Caco-2 (cell line): ENCODE measurements around the gene LRRC59. TPM values are rescaled to one million over a fixed set of nuclear protein-coding genes. Genes with fewer than 3 reads are reported as not detected.
"Not testable (repeated sequence)": the region's sequence is repeated elsewhere in the genome, so short reads cannot be mapped to it uniquely, and the experiment has no call there.

ENCODE experiments used
- BruUV-seq: library from RNA; stranded (reverse); fragments of 400-500 nt; replicated peaks from 2 replicates; lab custom pipeline; 2021; lab: Mats Ljungman, UMichigan
- CTCF ChIA-PET: fragments of 300-600 bp; sonication (Branson Sonifier 250); formaldehyde crosslinking; loops from one replicate; lab custom pipeline; 2022; ENCODE audit warnings: antibody characterized with exemption; lab: Charles Lee
- POLR2A ChIA-PET: fragments of 300-600 bp; sonication (Branson Sonifier 250); formaldehyde crosslinking; loops from one replicate; lab custom pipeline; 2022; ENCODE audit warnings: antibody characterized with exemption; lab: Charles Lee
- DNase-seq, 2 experiments: peaks; one replicate each; pipeline versions ENCODE4 v3.0.0 to v3.0.0-alpha.2; 2020 to 2022
- H3K27me3 ChIP-seq: replicated peaks from 2 replicates; pipeline ENCODE4 v1.6.0; 2011; ENCODE audit warnings: low read length; ENCODE audit not compliant: control insufficient read depth, insufficient read depth
- H3K36me3 ChIP-seq: 2 replicates; pipeline ENCODE4 v1.5.1; 2011; ENCODE audit warnings: low read length; ENCODE audit not compliant: control insufficient read depth, insufficient read depth
- H3K4me1 ChIP-seq: fragments of 250-450 bp; sonication (Bioruptor Pico); 2 replicates; pipeline ENCODE4 v1.5.1; 2020; ENCODE audit warnings: mild to moderate bottlenecking
- H3K4me3 ChIP-seq: 2 replicates; pipeline ENCODE4 v1.5.1; 2011; ENCODE audit warnings: low read depth, mild to moderate bottlenecking, control low read depth, low read length
- H3K9me3 ChIP-seq: fragments of 250-450 bp; sonication (Bioruptor Pico); 2 replicates; pipeline ENCODE4 v1.5.1; 2020; ENCODE audit warnings: mild to moderate bottlenecking, moderate library complexity
- H3K27ac Mint-ChIP-seq: one replicate; pipeline ENCODE4 v1.8.0; 2022; ENCODE audit warnings: mixed read lengths; ENCODE audit not compliant: unreplicated experiment
- H3K27me3 Mint-ChIP-seq: one replicate; pipeline ENCODE4 v1.8.0; 2022; ENCODE audit warnings: mixed read lengths; ENCODE audit not compliant: insufficient read depth, unreplicated experiment
- H3K36me3 Mint-ChIP-seq: one replicate; pipeline ENCODE4 v1.8.0; 2022; ENCODE audit warnings: mild to moderate bottlenecking, mixed read lengths; ENCODE audit not compliant: insufficient read depth, unreplicated experiment
- H3K4me1 Mint-ChIP-seq: one replicate; pipeline ENCODE4 v1.8.0; 2022; ENCODE audit warnings: low read depth, mixed read lengths; ENCODE audit not compliant: unreplicated experiment
- H3K4me3 Mint-ChIP-seq: one replicate; pipeline ENCODE4 v1.8.0; 2022; ENCODE audit warnings: mild to moderate bottlenecking, moderate library complexity, mixed read lengths; ENCODE audit not compliant: unreplicated experiment
- H3K9me3 Mint-ChIP-seq: one replicate; pipeline ENCODE4 v1.8.0; 2022; ENCODE audit warnings: mixed read lengths; ENCODE audit not compliant: unreplicated experiment
- intact Hi-C: fragments of 100-400 bp; cut with micrococcal nuclease; formaldehyde crosslinking; loops from one replicate; pipeline ENCODE4 v1.10.0; 2022; ENCODE audit not compliant: unreplicated experiment
- total RNA-seq: library from RNA; stranded (reverse); gene quantifications from 2 replicates; pipeline ENCODE4 v1.2.3, GENCODE V29; 2022
- TF ChIP-seq, protein P1 (sequence below), 2 experiments: fragments of 200-600 bp in 1 of 2; IDR thresholded peaks; 1 replicate in 1 of 2; 2 replicates in 1 of 2; pipeline versions ENCODE4 v1.5.1 to v1.8.0; 2011 to 2022; ENCODE audit warnings: antibody characterized with exemption in 1 of 2, control low read depth in 1 of 2, inconsistent platforms in 1 of 2, low read depth in 1 of 2, low read length in 1 of 2, mild to moderate bottlenecking in 1 of 2, moderate library complexity in 1 of 2; ENCODE audit not compliant: insufficient read depth in 1 of 2, severe bottlenecking in 1 of 2, unreplicated experiment in 1 of 2

Gene LRRC59
- total RNA-seq, 1 experiment from 2014 or later: 324 TPM

DNA sequence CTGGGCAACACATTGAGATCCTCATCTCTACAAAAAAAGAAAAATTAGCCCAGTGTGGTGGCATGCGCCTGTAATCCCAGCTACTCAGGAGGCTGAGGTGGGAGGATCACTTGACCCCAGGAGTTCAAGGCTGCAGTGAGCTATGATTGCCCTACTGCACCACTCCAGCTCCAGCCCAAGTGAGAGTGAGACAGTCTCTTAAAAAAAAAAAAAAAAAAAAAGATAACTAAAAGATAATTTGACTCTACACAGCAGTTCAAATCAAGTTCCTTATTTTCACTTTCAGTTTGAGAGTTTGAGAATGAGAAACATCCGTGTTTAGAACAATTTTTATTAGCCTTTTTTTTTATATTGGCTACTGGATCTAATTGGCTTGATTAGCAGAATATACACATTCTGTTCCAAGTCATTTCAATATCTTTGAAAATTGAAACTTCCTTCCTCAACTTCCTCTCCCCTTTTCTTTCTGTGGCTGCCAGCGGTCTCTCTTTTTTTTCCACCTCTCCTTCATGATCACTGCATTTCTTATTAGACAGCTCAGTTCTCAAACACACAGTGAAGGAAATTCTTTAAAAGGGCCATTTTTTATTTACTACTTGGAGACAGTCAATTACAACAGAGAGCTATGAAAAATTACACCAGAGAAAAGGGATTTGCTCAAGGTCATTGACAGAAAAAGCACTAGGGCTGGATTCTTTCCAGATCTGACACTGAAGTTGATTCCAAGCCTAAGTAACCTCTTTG, 24.2 kb upstream of the LRRC59 start:
- Mint-ChIP-seq H3K4me1 (peaks cover 28% of the 10 kb centered on the region), H3K36me3 (no peaks in the 10 kb centered on the region), H3K27me3 (peaks cover 7% of the 10 kb centered on the region), H3K27ac (no peak overlapping the region), H3K4me3 (no peak overlapping the region), H3K9me3 (peaks cover 11% of the 10 kb centered on the region)
- Histone ChIP-seq H3K27me3 (no peaks in the 10 kb centered on the region), H3K36me3 (no peaks in the 10 kb centered on the region), H3K4me1 (peaks cover 24% of the 10 kb centered on the region), H3K9me3 (0 out of 2 replicates have a peak, but pooled peaks cover 6% of the 10 kb centered on the region), H3K4me3 (no peak overlapping the region)
- TF ChIP-seq, protein P1, sequence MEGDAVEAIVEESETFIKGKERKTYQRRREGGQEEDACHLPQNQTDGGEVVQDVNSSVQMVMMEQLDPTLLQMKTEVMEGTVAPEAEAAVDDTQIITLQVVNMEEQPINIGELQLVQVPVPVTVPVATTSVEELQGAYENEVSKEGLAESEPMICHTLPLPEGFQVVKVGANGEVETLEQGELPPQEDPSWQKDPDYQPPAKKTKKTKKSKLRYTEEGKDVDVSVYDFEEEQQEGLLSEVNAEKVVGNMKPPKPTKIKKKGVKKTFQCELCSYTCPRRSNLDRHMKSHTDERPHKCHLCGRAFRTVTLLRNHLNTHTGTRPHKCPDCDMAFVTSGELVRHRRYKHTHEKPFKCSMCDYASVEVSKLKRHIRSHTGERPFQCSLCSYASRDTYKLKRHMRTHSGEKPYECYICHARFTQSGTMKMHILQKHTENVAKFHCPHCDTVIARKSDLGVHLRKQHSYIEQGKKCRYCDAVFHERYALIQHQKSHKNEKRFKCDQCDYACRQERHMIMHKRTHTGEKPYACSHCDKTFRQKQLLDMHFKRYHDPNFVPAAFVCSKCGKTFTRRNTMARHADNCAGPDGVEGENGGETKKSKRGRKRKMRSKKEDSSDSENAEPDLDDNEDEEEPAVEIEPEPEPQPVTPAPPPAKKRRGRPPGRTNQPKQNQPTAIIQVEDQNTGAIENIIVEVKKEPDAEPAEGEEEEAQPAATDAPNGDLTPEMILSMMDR (IDR thresholded peaks at IDR 0.05; ENCODE audit: insufficient read depth in 1 of 2, low read depth in 1 of 2, low read length in 1 of 2, severe bottlenecking in 1 of 2, unreplicated experiment in 1 of 2): no peak
- intact Hi-C loops: no loop called here
- BruUV-seq: no TSS peak
- no peak for DNase-seq
- ChIA-PET CTCF (interaction anchor here (0.6 to 2.7 kb wide), 6 partner anchors 14 to 1791 kb away, joined by 3 to 13 read pairs (median 4); partner anchors contain the start of gene LRRC59), POLR2A (interaction anchor here (0.7 kb wide), 1 partner anchor 11 kb away, joined by 3 read pairs; no protein-coding TSS in a partner anchor)

DNA sequence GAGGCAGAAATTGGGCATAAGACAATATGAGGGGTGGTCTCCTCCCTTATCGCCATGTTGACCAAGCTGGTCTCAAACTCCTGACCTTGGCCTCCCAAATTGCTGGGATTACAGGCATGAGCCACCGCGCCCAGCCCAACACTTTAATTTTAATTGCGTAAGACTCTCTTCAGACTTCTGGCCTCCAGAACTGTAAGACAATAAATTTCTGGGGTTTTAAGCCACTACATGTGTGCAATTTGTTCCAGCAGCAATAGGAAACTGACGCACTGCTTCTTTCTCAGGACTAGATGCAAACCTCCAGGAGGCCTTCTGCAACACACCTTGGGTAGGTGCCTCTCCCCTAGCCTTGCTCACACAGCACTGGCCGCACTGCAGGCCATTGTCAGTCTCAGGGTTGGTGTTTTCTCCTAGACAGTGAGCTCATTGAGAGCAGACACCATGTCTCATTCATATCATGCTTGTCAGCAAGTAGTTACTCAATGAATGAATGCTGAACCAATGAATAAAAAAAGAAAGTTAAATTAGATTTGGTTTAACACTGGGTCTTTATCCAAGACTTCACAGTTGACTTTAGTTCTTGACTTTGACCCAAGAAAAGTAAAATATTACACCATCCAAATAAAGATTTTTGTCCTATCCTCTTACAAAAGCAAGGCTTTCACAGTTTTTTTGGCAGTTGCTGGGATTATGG, 23.2 kb upstream of the LRRC59 start:
- ChIA-PET POLR2A (no interaction called here), CTCF (interaction anchor here (0.6 to 2.7 kb wide), 5 partner anchors 23 to 1792 kb away, joined by 3 to 13 read pairs (median 3); partner anchors contain the start of gene LRRC59)
- Mint-ChIP-seq H3K36me3 (no peaks in the 10 kb centered on the region), H3K27me3 (peaks cover 7% of the 10 kb centered on the region), H3K4me3 (no peak overlapping the region), H3K4me1 (peaks cover 25% of the 10 kb centered on the region), H3K27ac (no peak overlapping the region), H3K9me3 (peaks cover 11% of the 10 kb centered on the region)
- TF ChIP-seq, protein P1 (IDR thresholded peaks at IDR 0.05; ENCODE audit: insufficient read depth in 1 of 2, low read depth in 1 of 2, low read length in 1 of 2, severe bottlenecking in 1 of 2, unreplicated experiment in 1 of 2): no peak
- Histone ChIP-seq H3K4me1 (peaks cover 23% of the 10 kb centered on the region), H3K36me3 (no peaks in the 10 kb centered on the region), H3K27me3 (no peaks in the 10 kb centered on the region), H3K4me3 (no peak overlapping the region), H3K9me3 (0 out of 2 replicates have a peak, but pooled peaks cover 6% of the 10 kb centered on the region)
- no TSS peak for BruUV-seq
- intact Hi-C loops: no loop called here
- no peak for DNase-seq

GRCh38 chr17:50419577-50419976, 22.3 kb upstream of the LRRC59 start:
- H3K4me3 ChIP-seq, intact Hi-C loops, H3K27me3 Mint-ChIP-seq, DNase-seq, H3K36me3 ChIP-seq, POLR2A ChIA-PET, H3K4me3 Mint-ChIP-seq, H3K36me3 Mint-ChIP-seq, H3K9me3 ChIP-seq, H3K27me3 ChIP-seq, BruUV-seq, H3K27ac Mint-ChIP-seq: not testable (repeated sequence)
- CTCF ChIA-PET: interaction anchor here (0.6 kb wide), 1 partner anchor 25 kb away, joined by 3 read pairs; no protein-coding TSS in a partner anchor
- Mint-ChIP-seq H3K4me1 (peaks cover 15% of the 10 kb centered on the region), H3K9me3 (peaks cover 11% of the 10 kb centered on the region)
- H3K4me1 ChIP-seq: peaks cover 13% of the 10 kb centered on the region
